UCSD-AML1 (cell line): ENCODE measurements around the gene AMOTL1.

Experiments
- DNase-seq: peaks from one replicate; lab custom pipeline; 2025; ENCODE audit not compliant: unreplicated experiment; lab: John Stamatoyannopoulos, UW

Gene AMOTL1

DNA sequence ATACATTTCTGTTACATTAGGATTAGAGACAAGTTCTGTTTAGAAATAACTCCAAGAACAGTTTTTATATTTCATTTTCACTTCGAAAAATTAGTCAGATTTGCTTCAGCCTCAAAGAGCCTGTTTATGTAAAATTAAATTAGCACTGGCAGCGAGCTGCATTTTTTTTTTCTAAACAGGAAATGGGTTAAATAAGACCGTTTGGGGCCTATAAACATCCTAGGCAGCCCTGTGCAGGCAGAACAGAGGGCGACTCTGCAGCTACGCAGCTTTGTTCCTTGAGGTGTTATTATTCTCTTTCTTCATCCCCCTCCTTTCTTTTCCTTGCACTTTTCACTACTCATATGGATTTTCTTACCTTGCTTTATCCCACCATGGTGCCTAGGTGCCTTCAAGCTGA, 156.5 kb downstream of the AMOTL1 start:
- no peak for DNase-seq

DNA sequence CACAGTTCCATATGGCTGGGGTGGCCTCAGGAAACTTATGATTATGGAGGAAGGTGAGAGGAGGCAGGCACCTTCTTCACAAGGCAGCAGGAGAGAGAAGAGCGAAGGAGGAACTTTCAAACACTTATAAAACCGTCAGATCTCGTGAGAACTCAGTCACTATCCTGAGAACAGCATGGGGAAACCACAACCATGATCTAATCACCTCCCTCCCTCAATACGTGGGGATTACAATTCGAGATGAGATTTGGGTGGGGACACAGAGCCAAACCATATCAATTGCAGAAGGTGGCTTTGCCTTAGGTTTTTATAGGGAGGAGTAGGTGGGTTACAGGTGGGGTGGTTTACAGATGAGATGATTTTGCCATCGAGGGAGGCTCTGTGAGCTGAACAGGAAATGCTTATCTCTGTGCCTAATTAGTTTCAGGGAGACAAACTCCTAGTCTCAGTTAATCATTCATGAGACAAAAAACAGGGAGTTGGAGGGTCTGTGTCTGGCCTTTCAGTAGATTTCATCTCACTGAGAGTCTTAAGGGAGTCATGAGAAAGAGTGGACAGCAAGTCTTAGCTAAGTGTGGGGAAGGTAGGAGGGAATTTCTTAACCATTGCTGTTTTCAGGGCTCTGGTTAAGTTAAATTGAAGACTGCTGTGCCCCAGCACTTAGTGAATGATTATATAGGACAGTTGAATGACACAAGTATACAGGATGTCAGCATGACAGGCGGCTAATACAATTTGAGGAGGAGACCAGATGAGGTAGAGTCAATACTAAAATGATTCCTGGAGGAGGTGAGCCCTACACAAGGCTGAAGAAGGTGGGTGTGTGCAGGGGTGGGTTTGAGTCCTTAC, 157.5 kb downstream of the AMOTL1 start:
- no peak for DNase-seq

DNA sequence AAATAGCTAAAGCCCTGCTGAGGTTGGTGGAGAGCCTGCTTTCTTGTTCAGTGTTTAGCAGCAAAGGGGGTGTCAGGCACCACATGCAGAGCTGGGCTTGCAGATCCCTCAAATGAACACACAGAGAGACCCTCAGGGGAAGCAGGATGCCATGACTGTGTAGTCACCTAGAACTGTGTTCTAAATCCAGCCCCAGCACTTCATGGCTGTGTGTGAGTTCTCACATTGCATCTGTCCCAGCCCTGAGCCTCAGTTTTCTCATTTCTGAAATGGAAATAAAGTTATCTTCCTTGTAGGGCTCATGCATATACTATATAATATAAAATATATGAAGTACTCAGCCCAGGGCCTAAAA, 158.1 kb downstream of the AMOTL1 start:
- no peak for DNase-seq
